Measurements from ENCODE around the gene CD177. TPM values are rescaled to one million over a fixed set of nuclear protein-coding genes. Genes with fewer than 3 reads are reported as not detected.

CD177 gene
- polyA plus RNA-seq, 1 experiment, result 1.7 TPM

GRCh38 chr19:43406297-43406696 is 52.8 kb downstream of the CD177 start:
- H3K36me3 ChIP-seq (ENCODE audit: control insufficient read depth, insufficient read depth, low read length), result no peaks in the 10 kb centered on the region
- ChIA-PET POLR2A (no interaction called here), CTCF (interaction anchor here (1.6 kb wide), 1 partner anchor 16 kb away, joined by 3 read pairs; no protein-coding TSS in a partner anchor)
- DNase-seq (ENCODE audit: low read depth), result no peak
- peaks cover 7% of the 10 kb centered on the region for H3K27me3 ChIP-seq (ENCODE audit: control insufficient read depth, insufficient read depth, low read length)
- TF ChIP-seq CTCF (IDR thresholded peaks at IDR 0.05; ENCODE audit: insufficient read depth, low read depth, low read length), result no peak
- H3K4me3 ChIP-seq (ENCODE audit: low read depth, low read length), result no peak overlapping the region

- ChIA-PET CTCF (no interaction called here), POLR2A (no interaction called here)
- peaks cover 11% of the 10 kb centered on the region for H3K27me3 ChIP-seq (ENCODE audit: control insufficient read depth, insufficient read depth, low read length)
- H3K36me3 ChIP-seq (ENCODE audit: control insufficient read depth, insufficient read depth, low read length), result no peaks in the 10 kb centered on the region
- no peak for TF ChIP-seq CTCF (IDR thresholded peaks at IDR 0.05; ENCODE audit: insufficient read depth, low read depth, low read length)
- DNase-seq (ENCODE audit: low read depth), result no peak
- no peak overlapping the region for H3K4me3 ChIP-seq (ENCODE audit: low read depth, low read length)
Measured at GRCh38 chr19:43407416-43408005, 54.0 kb downstream of the CD177 start.

DNA sequence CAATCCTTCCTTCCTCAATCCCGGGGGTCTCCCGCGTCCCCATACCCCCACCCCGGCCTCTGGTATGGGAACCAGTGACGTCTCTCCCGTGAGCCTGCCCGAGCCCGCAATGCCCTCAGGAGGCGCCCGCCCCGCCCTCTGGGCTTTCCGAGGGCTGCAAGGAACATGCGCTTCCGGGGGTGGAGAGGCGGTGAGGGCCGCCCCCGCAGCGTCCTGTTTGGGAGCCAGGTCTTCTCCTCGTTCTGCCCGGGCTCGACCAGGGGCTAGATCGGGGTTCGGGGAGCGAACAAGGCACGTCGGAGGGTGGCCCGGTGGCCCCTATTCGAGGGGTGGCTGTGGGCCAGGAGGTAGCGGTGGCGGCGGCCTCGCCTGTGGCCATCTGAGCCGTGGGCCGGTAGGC is 54.6 kb downstream of the CD177 start:
- ChIA-PET POLR2A (no interaction called here), CTCF (no interaction called here)
- DNase-seq (ENCODE audit: low read depth), result no peak
- no peak overlapping the region for H3K4me3 ChIP-seq (ENCODE audit: low read depth, low read length)
- peaks cover 11% of the 10 kb centered on the region for H3K27me3 ChIP-seq (ENCODE audit: control insufficient read depth, insufficient read depth, low read length)
- TF ChIP-seq CTCF (IDR thresholded peaks at IDR 0.05; ENCODE audit: insufficient read depth, low read depth, low read length), result no peak
- no peaks in the 10 kb centered on the region for H3K36me3 ChIP-seq (ENCODE audit: control insufficient read depth, insufficient read depth, low read length)

DNA sequence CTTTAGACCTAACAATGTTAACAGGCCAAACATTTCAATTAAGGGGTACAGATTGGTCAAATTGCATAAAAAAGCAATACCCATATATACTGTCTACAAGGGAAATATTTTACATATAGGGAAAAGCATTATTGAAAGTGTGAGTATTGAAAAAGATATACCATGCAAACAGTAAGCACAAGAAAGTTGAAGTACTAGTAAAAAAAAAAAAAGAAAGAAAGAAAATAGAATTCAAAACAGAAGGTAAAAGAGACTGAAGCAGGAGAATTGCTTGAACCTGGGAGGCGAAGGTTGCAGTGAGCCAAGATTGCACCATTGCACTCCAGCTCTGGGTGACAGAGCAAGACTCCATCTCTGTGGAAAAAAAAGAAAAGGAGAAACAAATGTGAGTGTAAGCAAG is 55.9 kb downstream of the CD177 start:
- TF ChIP-seq CTCF (IDR thresholded peaks at IDR 0.05; ENCODE audit: insufficient read depth, low read depth, low read length), result no peak
- Histone ChIP-seq H3K36me3 (ENCODE audit: control insufficient read depth, insufficient read depth, low read length) (no peaks in the 10 kb centered on the region), H3K27me3 (ENCODE audit: control insufficient read depth, insufficient read depth, low read length) (peaks cover 11% of the 10 kb centered on the region), H3K4me3 (ENCODE audit: low read depth, low read length) (no peak overlapping the region)
- CTCF ChIA-PET, result interaction anchor here (0.5 kb wide), 1 partner anchor 12 kb away, joined by 3 read pairs; no protein-coding TSS in a partner anchor
- DNase-seq (ENCODE audit: low read depth), result no peak
- POLR2A ChIA-PET, result no interaction called here

GRCh38 chr19:43412441-43412840 is 59.0 kb downstream of the CD177 start:
- Histone ChIP-seq H3K36me3 (ENCODE audit: control insufficient read depth, insufficient read depth, low read length) (no peaks in the 10 kb centered on the region), H3K27me3 (ENCODE audit: control insufficient read depth, insufficient read depth, low read length) (peaks cover 11% of the 10 kb centered on the region), H3K4me3 (ENCODE audit: low read depth, low read length) (no peak overlapping the region)
- ChIA-PET CTCF (no interaction called here), POLR2A (no interaction called here)
- DNase-seq (ENCODE audit: low read depth), result no peak
- TF ChIP-seq CTCF (IDR thresholded peaks at IDR 0.05; ENCODE audit: insufficient read depth, low read depth, low read length), result no peak

Other genes with a start within 250 kb of the CD177 start
- gene PSG5, start 167.2 kb upstream of the CD177 start, polyA plus RNA-seq (2011; rRNA removed), result 674 and 893 TPM in 2 replicates
- 5.7 and 5.8 TPM in 2 replicates for gene PSG4, start 148.0 kb upstream of the CD177 start, polyA plus RNA-seq (2011; rRNA removed)
- 5.5 and 8.6 TPM in 2 replicates for gene PSG9, start 84.2 kb upstream of the CD177 start, polyA plus RNA-seq (2011; rRNA removed)
- not detected in 2 replicates for gene TEX101, start 61.2 kb downstream of the CD177 start, polyA plus RNA-seq (2011; rRNA removed)
- gene LYPD3, start 111.9 kb downstream of the CD177 start, polyA plus RNA-seq (2011; rRNA removed), result 0.32 and 0.70 TPM in 2 replicates
- gene PHLDB3, start 151.1 kb downstream of the CD177 start, polyA plus RNA-seq (2011; rRNA removed), result 4.0 and 5.3 TPM in 2 replicates
- 188 and 261 TPM in 2 replicates for gene ETHE1, start 173.5 kb downstream of the CD177 start, polyA plus RNA-seq (2011; rRNA removed)
- 0.09 and 0.33 TPM in 2 replicates for gene ZNF575, start 179.5 kb downstream of the CD177 start, polyA plus RNA-seq (2011; rRNA removed)
- 22.8 and 30.8 TPM in 2 replicates for gene XRCC1, start 221.8 kb downstream of the CD177 start, polyA plus RNA-seq (2011; rRNA removed)
- gene PINLYP, start 222.1 kb downstream of the CD177 start, polyA plus RNA-seq (2011; rRNA removed), result 2.0 and 2.2 TPM in 2 replicates
- 5.4 and 7.0 TPM in 2 replicates for gene IRGQ, start 242.4 kb downstream of the CD177 start, polyA plus RNA-seq (2011; rRNA removed)
- 9.0 and 14.8 TPM in 2 replicates for gene ZNF576, start 242.9 kb downstream of the CD177 start, polyA plus RNA-seq (2011; rRNA removed)